BLaER1 (cell line): ENCODE results near the gene KIAA0319L.
A peak's percentile ranks its signal among the peaks of the same experiment; 100 is the strongest.

Experiments
- H3K27ac ChIP-seq: shearing (Covaris generic); formaldehyde crosslinking; 2 replicates; pipeline ENCODE4 v1.8.1; 2022
- H3K27me3 ChIP-seq: shearing (Covaris generic); formaldehyde crosslinking; 2 replicates; pipeline ENCODE4 v1.8.1; 2022
- H3K36me3 ChIP-seq: shearing (Covaris generic); formaldehyde crosslinking; 2 replicates; pipeline ENCODE4 v1.8.1; 2022
- H3K4me1 ChIP-seq: shearing (Covaris generic); formaldehyde crosslinking; 2 replicates; pipeline ENCODE4 v1.8.1; 2022
- H3K4me2 ChIP-seq: shearing (Covaris generic); formaldehyde crosslinking; 2 replicates; pipeline ENCODE4 v1.8.1; 2022
- H3K4me3 ChIP-seq: shearing (Covaris generic); formaldehyde crosslinking; 2 replicates; pipeline ENCODE4 v1.8.1; 2022
- H3K9ac ChIP-seq: shearing (Covaris generic); formaldehyde crosslinking; 2 replicates; pipeline ENCODE4 v1.8.1; 2022
- H3K9me3 ChIP-seq: shearing (Covaris generic); formaldehyde crosslinking; 2 replicates; pipeline ENCODE4 v1.8.1; 2022
- H4K20me1 ChIP-seq: shearing (Covaris generic); formaldehyde crosslinking; 2 replicates; pipeline ENCODE4 v1.8.1; 2022
- Cebpa-rat ChIP-seq: shearing (Covaris generic); IDR thresholded peaks from 2 replicates; pipeline ENCODE4 v1.8.1; 2022

The KIAA0319L gene

GRCh38 chr1:35564884-35565741, 7.9 kb upstream of the KIAA0319L start:
- Histone ChIP-seq H3K9me3 (no peaks in the 10 kb centered on the region), H3K4me3 (no peak overlapping the region), H3K4me2 (no peak overlapping the region), H3K27ac (no peak overlapping the region), H3K9ac (no peak overlapping the region), H3K36me3 (peaks cover 57% of the 10 kb centered on the region), H3K4me1 (peaks cover 23% of the 10 kb centered on the region), H4K20me1 (peaks cover 28% of the 10 kb centered on the region), H3K27me3 (no peaks in the 10 kb centered on the region)
- no peak for TF ChIP-seq Cebpa-rat

GRCh38 chr1:35564037-35564883, 7.1 kb upstream of the KIAA0319L start:
- H3K9me3 ChIP-seq, result no peaks in the 10 kb centered on the region
- no peak overlapping the region for H3K4me3 ChIP-seq
- TF ChIP-seq Cebpa-rat, result no peak
- H4K20me1 ChIP-seq, result peaks cover 36% of the 10 kb centered on the region
- H3K36me3 ChIP-seq, result peaks cover 58% of the 10 kb centered on the region
- no peaks in the 10 kb centered on the region for H3K27me3 ChIP-seq
- 0 out of 2 replicates have a peak overlapping the region, but pooled peaks have one; percentile 56 for H3K27ac ChIP-seq
- no peak overlapping the region for H3K9ac ChIP-seq
- H3K4me1 ChIP-seq, result peaks cover 30% of the 10 kb centered on the region
- no peak overlapping the region; the same call in 1 of the 2 replicates for H3K4me2 ChIP-seq

GRCh38 chr1:35563166-35563565, 6.0 kb upstream of the KIAA0319L start:
- Histone ChIP-seq H3K9ac (peak overlapping the region; percentile 48), H3K27ac (peak overlapping the region; percentile 56; the same call in 1 of the 2 replicates), H4K20me1 (peaks cover 36% of the 10 kb centered on the region), H3K9me3 (no peaks in the 10 kb centered on the region), H3K4me2 (peak overlapping the region; percentile 63), H3K27me3 (no peaks in the 10 kb centered on the region), H3K36me3 (peaks cover 58% of the 10 kb centered on the region), H3K4me3 (no peak overlapping the region), H3K4me1 (peaks cover 41% of the 10 kb centered on the region)
- no peak for TF ChIP-seq Cebpa-rat

- no peak for TF ChIP-seq Cebpa-rat
- Histone ChIP-seq H3K9me3 (no peaks in the 10 kb centered on the region), H3K27me3 (no peaks in the 10 kb centered on the region), H3K36me3 (peaks cover 58% of the 10 kb centered on the region), H3K4me1 (peaks cover 44% of the 10 kb centered on the region), H4K20me1 (peaks cover 36% of the 10 kb centered on the region), H3K4me2 (peak overlapping the region; percentile 63; the same call in 1 of the 2 replicates), H3K9ac (peak overlapping the region; percentile 48), H3K27ac (peak overlapping the region; percentile 56; the same call in 1 of the 2 replicates), H3K4me3 (no peak overlapping the region)
Observed at GRCh38 chr1:35561972-35562680, 4.9 kb upstream of the KIAA0319L start.

- Histone ChIP-seq H3K9ac (no peak overlapping the region), H3K36me3 (peaks cover 53% of the 10 kb centered on the region), H4K20me1 (peaks cover 36% of the 10 kb centered on the region), H3K4me2 (peak overlapping the region; percentile 5; the same call in 1 of the 2 replicates), H3K9me3 (no peaks in the 10 kb centered on the region), H3K27ac (no peak overlapping the region), H3K27me3 (no peaks in the 10 kb centered on the region), H3K4me1 (peaks cover 47% of the 10 kb centered on the region), H3K4me3 (no peak overlapping the region)
- no peak for TF ChIP-seq Cebpa-rat
Observed at GRCh38 chr1:35561297-35561971, 4.2 kb upstream of the KIAA0319L start.

- no peak for TF ChIP-seq Cebpa-rat
- H4K20me1 ChIP-seq, result peaks cover 43% of the 10 kb centered on the region
- no peak overlapping the region for H3K27ac ChIP-seq
- H3K36me3 ChIP-seq, result peaks cover 47% of the 10 kb centered on the region
- H3K4me3 ChIP-seq, result no peak overlapping the region
- no peaks in the 10 kb centered on the region for H3K9me3 ChIP-seq
- H3K27me3 ChIP-seq, result no peaks in the 10 kb centered on the region
- H3K4me1 ChIP-seq, result peaks cover 56% of the 10 kb centered on the region
- no peak overlapping the region for H3K9ac ChIP-seq
- H3K4me2 ChIP-seq, result no peak overlapping the region
Observed at GRCh38 chr1:35560256-35561225, 3.3 kb upstream of the KIAA0319L start.

- no peak overlapping the region for H3K4me3 ChIP-seq
- no peak overlapping the region for H3K4me2 ChIP-seq
- peaks cover 36% of the 10 kb centered on the region for H4K20me1 ChIP-seq
- H3K27ac ChIP-seq, result no peak overlapping the region
- no peak for TF ChIP-seq Cebpa-rat
- H3K4me1 ChIP-seq, result peaks cover 62% of the 10 kb centered on the region
- no peak overlapping the region for H3K9ac ChIP-seq
- peaks cover 39% of the 10 kb centered on the region for H3K36me3 ChIP-seq
- H3K9me3 ChIP-seq, result no peaks in the 10 kb centered on the region
- no peaks in the 10 kb centered on the region for H3K27me3 ChIP-seq
Observed at GRCh38 chr1:35559317-35559944, 2.2 kb upstream of the KIAA0319L start.
